Right renal pelvis (tissue), 4 donors: ENCODE data around the gene ZDHHC22. TPM values are rescaled to one million over a fixed set of nuclear protein-coding genes. Genes with fewer than 3 reads are reported as not detected.

Experiments
- DNase-seq, 4 donors: peaks; one replicate each; pipeline ENCODE4 v3.0.0-alpha.2; 2013; ENCODE audit warnings: low read depth in 4 of 4, low spot score in 3 of 4, missing footprints in 1 of 4
- polyA plus RNA-seq, 4 donors: library from polyadenylated mRNA; unstranded; fragments of 120-200 nt; gene quantifications; one replicate each; pipeline ENCODE4 v1.2.1, GENCODE V29; 2013; ENCODE audit not compliant: insufficient read length in 4 of 4

Gene ZDHHC22
- polyA plus RNA-seq, 4 donors, result 0.37 to 0.57 (median 0.38) TPM

DNA sequence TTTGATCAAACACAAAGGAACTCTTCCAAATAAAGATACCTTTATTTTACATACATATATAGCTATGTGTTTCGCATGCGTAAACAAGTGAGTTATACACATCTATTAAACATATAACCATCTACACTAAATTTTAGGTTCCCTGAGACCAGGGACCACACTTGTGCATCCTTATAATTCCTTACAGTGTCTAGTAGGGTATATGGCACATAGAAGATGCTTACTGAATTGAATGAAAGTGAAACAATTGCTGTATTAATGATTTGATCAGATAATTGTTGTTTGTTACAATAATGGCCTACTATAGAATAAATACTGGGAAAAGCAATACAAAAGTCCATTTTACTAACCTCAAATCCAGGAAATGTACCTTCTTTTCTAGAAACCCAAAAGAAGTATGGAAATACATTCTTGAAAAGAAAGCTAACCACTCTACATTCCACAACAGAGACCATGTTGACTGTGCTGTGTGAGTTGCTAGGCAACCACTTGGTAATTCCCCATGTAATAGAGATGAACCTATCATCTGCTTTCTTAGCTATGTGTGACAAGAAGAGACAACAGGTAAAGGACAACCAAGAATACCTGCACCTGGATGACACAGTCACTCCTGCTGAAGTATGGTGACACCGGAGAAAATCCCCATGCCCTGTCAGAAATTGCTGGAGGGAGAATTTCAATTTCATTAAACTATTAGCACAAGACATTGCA lies 55.4 kb downstream of the ZDHHC22 start:
- DNase-seq, result no peak

DNA sequence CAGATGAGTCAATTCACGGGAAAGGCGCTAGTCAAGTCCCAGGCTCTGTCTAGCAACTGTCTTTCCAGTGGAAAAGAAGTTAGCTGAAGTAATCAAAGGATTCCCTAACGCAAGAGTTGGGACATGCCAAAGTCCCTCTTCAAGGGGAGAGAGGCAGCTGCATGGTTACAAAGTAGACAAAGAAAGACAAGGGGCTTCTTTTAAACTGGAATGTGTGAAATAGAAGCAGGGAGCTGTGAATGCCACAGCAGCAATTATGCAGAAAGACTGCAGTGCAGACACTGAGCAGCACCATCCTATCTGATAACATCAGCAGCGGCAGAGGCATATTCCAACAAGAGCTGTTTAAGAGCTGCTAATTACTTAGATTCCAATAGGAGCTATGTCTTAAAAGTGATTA lies 56.1 kb downstream of the ZDHHC22 start:
- no peak for DNase-seq

DNA sequence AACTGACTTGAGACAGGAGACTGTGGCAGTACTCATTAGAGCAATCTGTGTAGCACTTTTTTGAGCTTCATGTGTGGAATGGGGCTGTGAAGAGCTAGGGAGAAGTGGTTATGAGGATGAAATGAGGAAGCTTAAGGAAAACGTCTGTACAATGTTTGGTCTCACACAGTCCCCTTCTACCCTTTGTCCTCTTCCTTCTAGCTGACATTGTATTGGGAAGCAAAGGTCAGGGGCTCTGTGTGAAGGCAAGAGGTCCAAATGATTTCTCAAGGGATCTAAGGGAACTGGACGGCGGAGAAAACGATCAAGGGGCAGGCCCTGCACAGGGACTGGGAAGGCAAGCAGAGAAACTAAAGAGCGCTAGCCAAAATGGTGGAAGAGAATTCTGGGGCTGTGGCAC lies 56.6 kb downstream of the ZDHHC22 start:
- DNase-seq, result no peak

DNA sequence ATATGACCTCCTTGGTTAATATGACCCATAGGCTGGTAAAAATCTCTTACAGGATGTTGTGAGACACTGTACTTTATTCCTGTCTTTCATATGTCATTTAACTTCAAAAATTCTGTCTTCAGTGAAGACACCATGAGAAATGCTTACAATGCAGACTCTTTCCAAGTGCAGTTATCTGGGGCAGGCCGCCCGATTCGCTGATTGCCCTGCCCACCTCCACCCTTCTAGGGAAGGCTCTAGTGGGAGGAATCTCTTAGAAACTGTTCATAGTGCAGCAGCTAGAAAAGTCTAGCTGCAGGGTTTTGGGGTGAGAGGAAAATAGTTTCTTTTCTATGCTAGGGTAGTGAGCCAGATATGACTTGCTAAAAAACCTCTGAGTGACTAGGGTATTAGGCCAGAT lies 58.5 kb downstream of the ZDHHC22 start:
- no peak for DNase-seq

DNA sequence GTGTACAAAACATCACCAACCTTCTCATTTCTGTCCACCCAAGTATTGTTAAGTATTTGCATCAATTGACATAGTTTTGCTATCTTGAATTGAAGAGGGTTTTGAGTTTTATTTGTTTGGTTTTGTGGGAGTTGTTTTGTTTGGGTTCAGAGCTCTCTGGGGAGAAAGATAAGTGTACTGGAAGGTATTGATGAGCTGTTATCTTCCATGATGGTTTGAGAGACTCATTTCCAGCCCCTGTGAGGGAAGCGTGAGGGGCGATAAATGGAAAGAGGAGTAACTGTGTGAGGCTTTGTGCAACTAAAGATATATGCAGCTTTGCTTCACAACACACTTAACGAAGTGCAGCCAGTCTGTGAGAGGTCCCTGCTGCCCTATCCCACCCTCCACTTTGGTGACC lies 59.2 kb downstream of the ZDHHC22 start:
- DNase-seq, result no peak

Other genes starting within 250 kb of the ZDHHC22 start
- 10 to 100 TPM; 47.2 to 59.6 (median 52.8) TPM for gene IRF2BPL, start 113.1 kb downstream of the ZDHHC22 start, polyA plus RNA-seq
- 10 to 100 TPM; 21.6 to 26.7 (median 24.4) TPM for gene CIPC, start 43.5 kb downstream of the ZDHHC22 start, polyA plus RNA-seq
- 1 to 10 TPM in 3 of 4 donors, under 1 TPM in 1; 0.50 to 1.7 (median 1.1) TPM for gene TMEM63C, start 40.0 kb upstream of the ZDHHC22 start, polyA plus RNA-seq
- under 1 TPM in 1 of 4 donors, not detected in 3; 0.05 TPM for gene NGB, start 129.4 kb upstream of the ZDHHC22 start, polyA plus RNA-seq
- gene POMT2, start 179.1 kb upstream of the ZDHHC22 start, polyA plus RNA-seq, result 10 to 100 TPM; 40.7 to 50.5 (median 44.6) TPM
- gene GSTZ1, start 179.2 kb upstream of the ZDHHC22 start, polyA plus RNA-seq, result 10 to 100 TPM; 22.5 to 29.4 (median 26.7) TPM
- 10 to 100 TPM; 20.2 to 24.9 (median 22.7) TPM for gene TMED8, start 235.3 kb upstream of the ZDHHC22 start, polyA plus RNA-seq
- gene SAMD15, start 235.6 kb upstream of the ZDHHC22 start, polyA plus RNA-seq, result 1 to 10 TPM; 6.3 to 8.4 (median 7.8) TPM